Activated CD4-positive, alpha-beta T cell treated with anti-CD3 and anti-CD28 coated beads, Interleukin-2, amount 50 U/mL, for 24 hours (primary cell): ENCODE measurements around the gene SLC12A7.

ENCODE experiments used
- DNase-seq, 2 donors: peaks; one replicate each; pipeline ENCODE4 v3.0.0-alpha.2; 2020; ENCODE audit warnings: low read depth in 1 of 2, low spot score in 1 of 2

Gene SLC12A7

DNA sequence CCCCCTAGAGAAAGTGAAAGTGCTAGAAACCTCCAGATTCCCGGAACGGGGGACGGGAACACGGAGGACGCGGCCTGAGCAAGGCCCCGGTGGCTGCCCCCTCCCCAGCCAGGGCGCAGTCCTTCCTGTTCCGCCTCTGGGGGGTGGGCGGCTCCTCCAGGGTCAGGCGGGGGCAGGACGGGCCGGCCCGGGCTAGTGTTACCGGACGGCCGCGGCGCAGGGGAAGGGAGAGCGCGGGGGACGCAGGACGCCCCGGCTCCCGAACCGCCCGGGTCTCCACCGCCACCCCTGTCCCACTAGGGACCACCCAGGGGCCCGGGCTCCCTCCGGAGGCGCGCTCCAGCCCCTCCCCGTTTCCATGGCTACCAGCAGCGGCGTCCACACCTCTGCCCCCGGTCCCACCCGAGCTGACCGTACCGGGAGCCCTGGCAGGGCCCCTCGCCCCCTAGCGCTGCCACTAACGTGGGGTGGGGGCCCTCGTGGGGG, 579 bp downstream of the SLC12A7 start:
- no peak for DNase-seq

DNA sequence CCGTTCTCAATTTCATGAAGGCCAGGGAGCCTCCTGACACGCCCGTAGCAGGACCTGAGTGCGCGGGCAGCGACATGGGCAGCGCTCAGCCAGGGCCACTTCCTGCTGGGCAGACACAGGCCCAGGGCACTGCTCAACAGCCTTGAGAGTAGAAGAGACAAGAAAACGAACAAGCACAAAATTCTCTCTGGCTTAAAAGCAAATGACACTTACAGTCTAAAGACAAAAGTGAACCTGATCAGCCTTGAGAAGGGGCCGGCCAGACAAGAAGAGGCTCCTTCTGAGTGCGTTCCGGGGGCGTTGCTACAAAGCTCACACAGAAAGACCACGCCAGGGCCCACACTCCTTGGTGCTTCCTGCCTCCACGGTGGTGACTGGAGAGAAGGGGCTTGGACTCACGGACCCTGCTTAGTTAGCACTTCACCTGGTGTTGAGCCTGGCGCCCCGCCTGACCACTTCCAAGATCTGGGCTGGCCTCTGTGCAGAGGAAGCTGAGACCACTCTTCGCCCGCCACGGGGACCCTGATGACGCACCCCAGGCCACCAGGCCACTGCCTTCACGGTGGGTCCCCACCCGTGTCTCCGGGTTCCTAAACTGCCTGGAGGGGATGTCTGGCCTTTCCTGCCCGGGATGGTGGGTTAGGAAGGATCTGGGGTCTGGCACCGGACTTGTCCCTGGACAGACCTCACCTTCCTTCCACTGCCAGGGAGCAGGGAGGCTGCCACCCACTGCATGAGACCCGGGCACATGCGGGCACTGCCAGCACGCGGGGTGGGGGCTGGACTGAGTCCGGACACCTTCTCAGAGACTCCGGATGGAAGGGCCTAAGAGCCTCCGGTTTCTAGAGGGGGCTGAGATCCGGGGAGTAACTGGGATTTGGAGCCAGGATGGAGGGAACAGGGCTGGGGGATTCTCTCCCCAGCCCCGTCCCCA, 1.3 kb downstream of the SLC12A7 start:
- no peak for DNase-seq

DNA sequence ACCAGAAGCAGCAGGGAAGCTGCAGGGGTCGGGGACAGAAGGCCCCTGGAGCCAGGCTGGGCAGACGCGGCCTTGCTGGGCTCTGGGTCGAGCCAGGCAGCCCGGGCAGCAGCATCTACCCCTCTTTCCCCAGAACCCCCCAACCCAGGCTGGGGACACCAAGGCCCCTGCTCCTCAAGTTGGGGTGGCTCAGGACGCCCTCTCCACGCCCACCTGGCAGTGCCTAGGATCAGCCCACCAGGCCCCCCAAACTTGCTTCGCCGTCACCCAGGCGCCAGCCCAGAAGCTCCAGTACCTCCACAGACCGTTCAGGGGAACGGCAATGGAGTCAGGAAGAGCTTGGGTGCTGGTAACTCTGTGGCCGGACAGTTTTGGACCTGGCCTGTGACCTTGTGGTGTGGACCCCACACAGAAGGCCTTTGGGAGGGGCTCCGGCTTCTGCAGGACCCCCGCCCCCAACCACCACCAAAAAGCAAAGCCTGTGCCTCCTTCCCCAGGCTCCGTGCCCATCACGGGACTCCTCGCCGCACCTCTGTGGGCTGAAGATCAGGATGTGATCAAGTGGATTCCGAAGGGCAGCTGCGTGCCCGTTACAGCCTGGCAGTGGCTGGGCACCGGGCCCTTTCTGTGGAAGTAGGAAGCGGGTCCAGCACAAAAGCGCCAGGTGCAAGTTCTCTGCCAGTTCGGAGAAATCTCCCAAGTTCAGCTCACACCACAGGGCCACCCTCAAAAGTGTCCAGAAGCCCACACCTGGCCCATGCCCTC, 2.1 kb downstream of the SLC12A7 start:
- no peak for DNase-seq

- no peak for DNase-seq
Measured at GRCh38 chr5:1108865-1109174, 3.0 kb downstream of the SLC12A7 start.

DNA sequence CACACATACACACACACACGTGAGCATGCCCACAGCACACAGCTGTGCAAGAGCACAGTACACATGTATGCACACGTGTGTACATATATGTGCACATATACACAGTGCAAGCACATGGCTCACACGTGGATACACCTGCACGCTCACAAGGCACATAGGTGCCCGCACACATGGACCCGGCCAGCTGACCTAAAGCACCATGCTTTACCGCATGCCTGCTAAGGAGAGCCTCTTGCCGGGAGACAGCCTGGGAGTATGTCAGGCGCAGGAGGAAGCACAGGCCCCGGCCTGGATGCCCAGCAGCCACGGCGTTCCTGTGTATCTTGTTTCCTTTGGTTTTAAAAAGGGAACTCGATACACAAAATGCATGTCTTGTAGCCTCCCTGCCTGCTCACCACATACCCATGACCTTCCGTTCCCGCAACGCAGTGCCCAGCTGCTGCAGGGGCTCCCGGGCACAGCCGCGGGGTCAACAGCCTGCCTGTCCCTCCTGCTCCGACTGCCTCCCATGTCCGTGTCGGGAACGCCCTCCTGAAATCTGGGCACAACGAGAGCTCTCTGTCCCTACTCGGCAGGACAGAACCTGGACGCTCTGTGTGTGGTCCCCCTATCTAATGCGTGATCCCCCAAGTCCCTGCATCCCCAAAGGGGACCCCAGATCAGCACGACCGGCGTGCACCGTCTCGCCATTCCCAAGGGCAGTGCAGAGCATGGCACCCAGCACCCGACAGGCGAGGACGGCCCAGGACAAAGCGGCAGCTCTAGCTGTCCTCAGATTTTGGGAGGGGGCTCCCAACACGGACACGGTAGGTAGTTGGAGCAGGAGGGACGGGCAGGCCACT, 3.6 kb downstream of the SLC12A7 start:
- DNase-seq: no peak

GRCh38 chr5:1107167-1108022, 4.5 kb downstream of the SLC12A7 start:
- DNase-seq: no peak

DNA sequence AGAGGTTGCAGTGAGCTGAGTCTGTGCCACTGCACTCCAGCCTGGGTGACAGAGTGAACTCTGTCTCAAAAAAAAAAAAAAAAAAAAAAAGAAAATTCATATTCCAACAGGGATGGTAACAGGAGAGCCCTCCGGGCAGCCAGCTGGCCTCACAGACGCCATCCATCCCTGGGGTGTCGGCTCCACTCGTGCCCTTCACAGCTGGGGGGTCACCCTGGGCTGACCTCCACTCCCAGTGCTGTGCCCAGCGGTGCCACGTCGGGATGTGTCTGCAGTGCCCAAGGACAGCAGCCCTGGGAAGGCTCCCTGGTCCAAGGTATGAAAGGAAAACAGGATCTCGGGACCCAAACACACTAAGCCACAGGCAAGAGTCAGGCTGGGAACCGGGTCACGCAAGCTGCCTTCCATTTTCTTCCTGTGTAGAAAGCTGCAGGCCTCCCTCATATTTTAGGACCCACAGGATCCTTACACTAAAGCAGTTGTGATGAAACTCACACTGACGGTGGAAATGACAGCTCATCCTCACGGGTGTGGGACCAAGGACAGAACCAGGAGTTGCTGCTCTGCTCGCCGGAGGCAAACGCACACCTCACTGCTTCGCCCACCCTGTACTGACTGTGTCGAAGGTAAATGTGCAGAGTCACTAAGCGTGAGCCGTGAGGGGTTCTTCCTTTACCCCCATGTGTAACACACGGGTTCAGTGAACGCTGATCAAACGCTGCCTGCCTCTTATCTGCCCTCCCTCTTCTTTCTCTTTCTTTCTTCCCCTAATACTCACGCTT, 5.3 kb downstream of the SLC12A7 start:
- DNase-seq: no peak

DNA sequence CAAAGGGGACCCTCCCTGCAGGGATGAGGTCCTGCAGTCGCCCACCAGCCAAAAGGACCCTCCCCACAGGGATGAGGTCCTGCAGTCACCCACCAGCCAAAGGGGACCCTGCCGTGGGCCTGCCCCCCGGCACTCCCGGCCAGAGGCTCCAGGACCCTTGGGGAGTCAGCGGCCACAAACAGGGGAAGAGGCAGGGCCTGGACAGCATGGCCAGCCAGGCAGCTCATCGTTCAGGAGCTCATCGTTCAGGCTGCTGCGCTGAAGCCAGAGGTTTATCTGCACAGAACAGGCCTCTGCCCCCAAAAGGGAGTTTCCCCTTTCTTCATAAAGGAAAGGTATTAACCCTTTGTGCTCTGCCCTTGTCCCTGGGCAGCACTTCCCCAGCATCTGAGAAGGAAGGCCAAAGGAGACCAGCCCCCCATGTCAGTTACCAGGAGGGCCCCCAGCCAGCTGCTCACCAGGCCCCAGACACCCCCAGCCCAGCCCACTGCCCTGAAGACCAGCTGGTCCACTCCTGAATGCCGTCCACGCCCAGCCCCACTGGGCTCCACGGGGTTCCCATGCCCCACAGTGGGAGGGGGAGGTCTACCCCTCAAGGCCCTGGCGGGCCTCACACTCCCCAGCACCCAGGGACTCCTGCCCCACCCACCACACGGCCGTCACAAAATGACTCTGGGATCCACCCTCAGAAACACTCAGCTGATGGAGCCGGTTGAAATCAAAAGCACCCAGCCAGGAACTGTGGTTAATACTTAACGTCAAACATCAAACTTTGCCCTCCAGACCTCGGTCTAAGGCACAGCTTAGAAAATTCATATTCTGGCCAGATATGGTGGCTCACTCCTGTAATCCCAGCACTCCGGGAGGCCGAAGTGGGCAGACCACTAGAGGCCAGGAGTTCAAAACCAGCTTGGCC, 6.3 kb downstream of the SLC12A7 start:
- DNase-seq: peak in 1 of 2 donors; percentile 39

DNA sequence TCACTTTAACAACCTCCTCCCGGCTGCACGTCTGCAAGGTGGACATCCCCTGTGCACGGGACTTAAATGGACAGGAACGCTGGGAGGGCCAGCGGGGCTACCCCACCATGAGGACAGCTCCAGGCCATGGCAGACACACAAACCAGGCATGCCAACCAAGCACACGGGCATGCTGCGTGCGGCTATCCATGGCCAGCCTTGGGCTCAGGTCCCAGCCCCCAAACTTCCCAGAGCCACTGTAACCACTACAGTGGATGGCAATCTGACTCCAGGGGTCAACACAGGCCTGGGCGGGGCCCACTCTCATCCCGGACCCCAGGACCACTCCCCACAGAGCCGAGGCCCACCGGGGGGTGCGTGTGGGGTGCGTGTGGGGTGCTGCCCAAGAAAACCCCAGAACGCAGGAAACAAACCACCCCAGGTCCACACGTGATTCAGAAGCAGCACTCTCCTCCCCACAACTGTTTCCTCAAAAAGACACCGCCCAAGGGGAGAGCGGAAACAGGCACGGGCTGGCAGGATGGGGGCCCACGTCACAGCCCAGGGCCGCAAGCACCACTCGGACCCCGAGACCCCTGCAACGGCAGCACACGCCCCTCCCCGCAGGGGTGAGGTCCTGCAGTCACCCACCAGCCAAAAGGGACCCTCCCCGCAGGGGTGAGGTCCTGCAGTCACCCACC, 7.4 kb downstream of the SLC12A7 start:
- no peak for DNase-seq

DNA sequence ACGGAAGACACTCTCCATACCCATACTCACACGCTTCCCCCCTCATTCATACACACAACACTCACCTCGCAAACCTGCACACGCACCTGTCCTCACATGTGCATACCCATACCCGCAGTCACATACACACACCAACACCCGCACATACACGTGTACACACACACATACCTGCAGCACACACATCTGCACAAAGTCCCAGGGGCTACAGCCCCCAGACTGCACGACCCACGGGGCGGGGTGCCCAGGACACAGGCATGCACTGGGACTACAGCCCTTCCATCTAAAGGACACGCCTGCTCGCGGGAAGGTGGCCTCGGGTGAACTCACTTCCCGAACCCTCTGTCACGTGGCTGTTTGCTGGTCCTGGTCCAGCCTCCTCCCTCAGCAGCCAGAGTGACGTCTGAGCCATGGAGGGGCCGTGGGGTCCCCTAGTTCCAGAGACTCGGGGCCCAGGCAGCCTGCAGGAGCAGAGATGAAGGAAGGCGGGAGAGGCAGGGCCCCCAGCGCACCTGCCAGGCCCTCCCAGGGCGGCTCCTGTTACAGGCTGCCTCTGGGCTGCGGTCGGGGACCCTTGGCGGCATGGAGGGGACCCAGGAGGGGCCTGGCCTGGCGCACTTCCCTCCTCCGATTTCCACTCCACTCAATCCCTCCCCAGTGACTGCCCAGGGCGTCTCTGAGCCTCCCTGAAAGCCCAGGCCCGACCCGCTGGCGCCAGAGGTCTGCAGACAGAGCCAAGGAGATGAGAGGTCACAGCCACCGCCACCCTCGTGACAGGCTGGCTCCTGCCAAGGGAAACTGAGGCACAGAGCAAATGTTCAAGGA, 8.1 kb downstream of the SLC12A7 start:
- DNase-seq: no peak

DNA sequence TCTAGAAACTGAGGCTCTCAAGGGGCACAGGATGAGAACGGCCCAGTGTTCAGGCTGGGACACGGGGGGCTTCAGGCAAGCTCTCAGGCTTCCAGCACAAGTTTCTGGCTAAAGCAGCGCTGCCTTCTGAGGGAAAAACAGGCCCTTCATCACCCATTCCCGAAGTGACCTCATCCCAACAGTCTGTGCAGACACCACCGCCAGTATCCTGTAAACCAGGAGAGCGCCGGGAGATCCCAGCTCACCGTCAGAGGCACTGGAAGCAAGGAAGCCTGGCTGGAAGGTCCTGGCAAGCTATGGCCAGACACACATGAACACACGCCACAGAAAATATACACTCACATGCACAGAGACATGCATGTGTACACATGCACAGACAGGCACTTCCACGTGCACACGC, 8.8 kb downstream of the SLC12A7 start:
- no peak for DNase-seq

GRCh38 chr5:1101961-1102713, 9.7 kb downstream of the SLC12A7 start:
- DNase-seq: no peak

DNA sequence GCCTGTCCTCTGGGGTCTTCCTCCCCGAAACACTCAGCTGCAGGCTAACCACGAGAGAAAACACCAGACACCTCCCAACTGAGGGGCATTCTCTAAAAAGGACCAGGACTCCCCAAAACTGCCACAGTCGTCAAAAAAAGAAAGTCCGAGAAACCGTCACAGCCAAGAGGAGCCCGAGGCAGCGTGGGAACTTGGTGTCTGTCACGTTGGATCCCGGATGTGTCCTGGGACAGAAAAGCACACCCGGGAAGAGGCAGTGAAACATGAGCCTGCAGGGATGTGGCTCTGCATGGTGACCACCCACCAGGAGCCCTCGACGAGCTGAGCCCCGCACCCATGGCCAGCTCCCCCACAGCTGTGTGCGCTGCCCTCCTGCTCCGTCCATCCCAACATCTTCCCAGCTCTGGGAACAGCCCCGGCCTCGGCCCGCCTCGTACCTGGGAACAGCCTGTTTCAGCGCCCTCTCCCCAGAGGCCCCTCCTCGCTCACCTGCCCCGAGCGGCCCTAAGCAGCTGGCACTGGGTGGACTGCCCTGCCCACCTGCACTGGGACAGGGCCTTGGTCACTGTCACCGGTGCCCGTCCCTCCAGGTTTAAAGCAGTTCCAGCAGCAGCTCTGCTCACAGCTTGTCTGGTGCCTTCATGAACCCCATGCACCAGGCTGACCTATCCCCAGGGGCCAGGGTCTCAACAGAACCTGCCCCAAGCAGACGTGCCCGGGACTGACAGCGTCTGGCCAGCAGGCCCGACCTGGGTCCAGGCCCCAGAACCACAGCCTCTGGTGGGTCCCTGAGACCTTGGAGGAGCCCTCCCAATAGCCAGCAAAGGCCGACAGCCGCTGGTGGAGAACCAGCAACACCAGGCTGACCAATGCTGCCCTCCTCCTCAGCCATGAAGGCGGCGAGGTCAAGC, 10.9 kb downstream of the SLC12A7 start:
- DNase-seq: no peak

DNA sequence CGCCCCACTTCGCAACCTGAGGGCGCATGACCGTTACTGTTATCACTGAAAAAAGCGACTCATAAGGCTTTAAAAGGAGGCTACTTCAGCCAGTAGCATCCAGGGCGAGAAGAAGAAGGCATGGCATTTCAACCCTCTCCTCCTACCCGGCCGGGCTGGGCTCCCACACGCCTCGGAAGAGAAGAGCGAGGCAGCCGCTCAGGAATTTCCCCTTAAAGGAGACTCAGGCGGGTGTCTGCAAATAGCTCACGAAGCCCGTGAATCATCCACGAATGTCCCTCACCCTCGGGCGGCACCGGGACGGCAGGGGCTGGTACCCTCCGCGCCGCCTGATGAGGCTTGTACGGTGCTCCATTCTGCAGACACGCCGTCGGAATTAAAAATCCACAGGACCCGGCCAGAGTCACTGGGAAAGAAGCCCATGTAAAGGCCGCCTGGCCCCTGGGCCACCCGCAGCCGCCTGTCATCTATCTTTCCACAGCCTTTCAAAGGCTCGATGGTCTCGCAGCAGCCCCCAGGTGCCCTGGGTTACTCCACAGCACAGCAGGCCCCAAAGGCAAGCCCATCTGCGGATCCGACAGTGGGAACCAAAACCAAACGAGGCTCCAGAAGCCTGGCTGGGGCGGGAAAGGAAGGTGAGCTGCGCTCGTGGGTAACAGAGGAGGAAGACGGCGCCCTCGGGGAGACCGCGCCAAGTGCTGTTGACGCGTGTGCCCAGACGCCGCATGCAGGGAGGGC, 11.8 kb downstream of the SLC12A7 start:
- DNase-seq: no peak
